GM10847 (cell line): ENCODE results near the gene STX16.

Source experiments
- POLR2A ChIP-seq: IDR thresholded peaks from 2 replicates; pipeline ENCODE4 v1.6.1; 2011; ENCODE audit not compliant: insufficient read length; ENCODE audit errors: extremely low read depth

Gene STX16

DNA sequence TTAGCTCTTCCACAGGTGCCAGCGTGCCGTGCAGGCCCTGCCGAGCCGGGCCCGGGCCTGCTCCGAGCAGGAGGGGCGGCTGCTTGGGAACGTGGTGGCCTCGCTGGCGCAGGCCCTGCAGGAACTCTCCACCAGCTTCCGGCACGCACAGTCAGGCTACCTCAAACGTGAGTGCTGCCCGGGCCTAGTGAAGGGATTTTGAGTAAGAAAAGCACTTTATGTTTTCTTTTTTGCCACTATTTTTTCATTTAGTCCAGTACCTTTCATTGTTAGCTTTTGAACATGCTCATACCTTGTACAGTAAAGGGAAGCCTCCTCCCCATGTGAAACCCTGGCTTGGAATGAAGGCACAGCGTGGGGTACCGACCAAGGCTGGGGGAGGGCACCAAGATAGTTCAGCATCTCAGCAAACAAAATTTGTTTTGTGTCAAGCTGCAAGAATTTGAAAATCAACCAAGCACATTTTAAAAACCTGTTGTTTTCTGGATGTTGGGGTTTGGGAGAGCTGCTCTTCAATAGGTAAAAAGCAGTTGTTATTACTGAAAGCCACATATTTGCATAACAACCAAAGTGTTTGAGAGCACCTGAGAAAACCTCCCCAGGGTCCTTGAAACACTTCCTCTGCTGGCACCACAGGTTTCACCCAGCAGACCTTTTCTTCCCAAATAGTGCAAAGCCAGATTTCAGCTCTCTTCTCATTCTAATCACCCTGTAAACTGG is 18.4 kb downstream of the STX16 start:
- TF ChIP-seq POLR2A = no peak

GRCh38 chr20:58670102-58670501 is 19.0 kb downstream of the STX16 start:
- TF ChIP-seq POLR2A = no peak

DNA sequence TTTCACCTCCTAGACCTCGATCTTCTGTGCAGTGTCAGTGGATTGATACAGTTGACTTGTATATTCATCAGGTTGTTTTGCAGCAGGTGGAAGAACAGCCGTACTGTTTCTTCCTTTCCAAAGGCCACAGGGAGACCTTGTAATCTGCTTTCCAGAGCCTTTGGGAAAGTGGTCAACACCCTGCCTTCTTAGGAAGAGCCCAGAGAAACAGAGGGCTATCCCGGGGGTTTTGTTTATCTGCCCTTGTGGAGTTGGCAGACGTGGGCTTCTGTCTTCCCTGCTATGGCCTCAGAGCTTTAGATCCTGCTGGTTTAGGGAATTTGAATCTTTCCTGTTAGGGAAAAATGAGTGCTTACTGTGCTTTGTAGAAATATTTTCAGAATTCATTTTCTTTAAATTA is 19.6 kb downstream of the STX16 start:
- TF ChIP-seq POLR2A = no peak

DNA sequence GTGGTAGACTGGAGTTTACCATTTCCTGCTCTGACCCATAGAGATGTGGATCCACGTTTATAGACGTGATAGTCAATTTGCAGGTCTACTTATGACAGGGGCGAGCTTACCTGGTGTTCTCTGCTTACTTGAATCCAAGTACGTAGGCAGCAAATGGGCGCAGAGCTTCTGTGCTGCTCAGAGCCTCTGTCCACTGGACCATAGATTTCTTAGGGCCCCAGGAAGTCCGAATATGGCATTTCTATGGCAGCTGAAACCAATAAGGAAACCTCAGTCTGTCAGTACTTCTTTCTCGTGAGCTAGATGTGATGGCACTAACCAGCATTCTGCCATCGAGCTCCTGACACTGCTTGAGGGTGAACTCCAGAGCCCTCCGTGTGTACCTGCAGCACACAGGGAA is 22.0 kb downstream of the STX16 start:
- no peak for TF ChIP-seq POLR2A

DNA sequence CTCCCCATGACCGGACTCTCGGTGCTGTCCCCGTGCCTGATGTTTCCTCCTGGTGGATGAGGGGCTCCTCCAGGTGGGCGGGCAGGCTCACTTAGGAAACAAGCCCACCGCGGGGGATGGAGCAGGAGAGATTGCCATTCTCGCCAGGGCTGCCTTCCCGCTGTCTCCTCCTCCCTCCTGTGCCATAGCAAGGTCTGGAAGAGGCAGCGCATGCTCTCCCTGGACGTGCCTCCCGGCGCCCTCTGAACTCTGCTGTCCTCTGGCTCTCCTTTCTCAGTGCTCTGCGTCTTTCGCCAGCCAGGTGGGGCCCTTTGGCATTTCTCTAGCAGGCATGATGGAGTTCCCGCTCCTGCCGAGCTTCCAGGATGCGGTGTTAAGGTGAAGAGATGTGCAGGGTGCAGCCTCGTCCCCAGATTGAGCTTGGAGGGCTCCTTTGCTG is 24.1 kb downstream of the STX16 start:
- no peak for TF ChIP-seq POLR2A

DNA sequence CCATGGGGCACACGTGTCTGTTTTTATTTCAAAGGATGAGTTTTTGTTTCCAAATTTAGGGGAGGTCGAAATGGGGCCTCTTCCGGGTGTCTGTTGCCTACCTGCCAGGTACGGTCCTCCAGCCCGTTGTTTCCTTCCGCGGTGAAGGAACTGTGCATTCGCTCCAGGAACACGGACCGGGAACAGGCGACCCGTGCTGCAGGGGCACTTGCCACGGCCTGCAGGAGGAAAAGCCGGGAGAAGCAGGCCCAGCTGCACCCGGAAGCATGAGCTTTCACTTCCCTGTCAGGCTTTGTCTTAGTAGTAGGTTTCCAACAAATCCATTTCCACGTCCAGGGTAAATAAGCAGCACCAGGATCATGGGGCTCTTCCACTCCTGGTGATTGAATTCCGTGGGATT is 24.6 kb downstream of the STX16 start:
- TF ChIP-seq POLR2A = no peak

GRCh38 chr20:58676161-58676560 is 25.1 kb downstream of the STX16 start:
- no peak for TF ChIP-seq POLR2A

- TF ChIP-seq POLR2A = no peak
Measured at GRCh38 chr20:58677079-58677604, 26.1 kb downstream of the STX16 start.

GRCh38 chr20:58677808-58678207 is 26.7 kb downstream of the STX16 start:
- TF ChIP-seq POLR2A = no peak

- TF ChIP-seq POLR2A = no peak
Measured at GRCh38 chr20:58678806-58679205, 27.7 kb downstream of the STX16 start.

- no peak for TF ChIP-seq POLR2A
Measured at GRCh38 chr20:58682656-58683531, 31.8 kb downstream of the STX16 start.

DNA sequence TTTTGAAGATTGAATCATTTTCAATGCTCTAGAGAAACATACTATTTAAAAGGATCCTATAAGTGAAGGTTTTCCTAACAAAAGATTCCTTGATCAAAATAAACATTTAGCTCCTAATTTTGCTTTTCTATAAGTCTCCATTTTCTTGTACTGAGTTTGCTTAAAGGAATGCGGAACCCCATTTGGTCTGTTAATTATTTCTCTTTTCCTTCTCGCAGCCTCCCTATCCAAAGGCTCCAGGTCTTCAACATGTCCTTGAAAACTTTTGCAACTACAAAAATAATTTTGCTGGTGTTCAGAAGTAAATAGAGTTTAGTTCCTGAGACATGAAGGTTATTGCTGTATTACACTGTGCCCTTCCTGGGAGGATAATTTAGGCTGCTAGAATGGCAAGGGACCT is 33.2 kb downstream of the STX16 start:
- no peak for TF ChIP-seq POLR2A

- no peak for TF ChIP-seq POLR2A
Measured at GRCh38 chr20:58685988-58686387, 34.9 kb downstream of the STX16 start.

GRCh38 chr20:58688414-58688813 is 37.3 kb downstream of the STX16 start:
- TF ChIP-seq POLR2A = no peak

DNA sequence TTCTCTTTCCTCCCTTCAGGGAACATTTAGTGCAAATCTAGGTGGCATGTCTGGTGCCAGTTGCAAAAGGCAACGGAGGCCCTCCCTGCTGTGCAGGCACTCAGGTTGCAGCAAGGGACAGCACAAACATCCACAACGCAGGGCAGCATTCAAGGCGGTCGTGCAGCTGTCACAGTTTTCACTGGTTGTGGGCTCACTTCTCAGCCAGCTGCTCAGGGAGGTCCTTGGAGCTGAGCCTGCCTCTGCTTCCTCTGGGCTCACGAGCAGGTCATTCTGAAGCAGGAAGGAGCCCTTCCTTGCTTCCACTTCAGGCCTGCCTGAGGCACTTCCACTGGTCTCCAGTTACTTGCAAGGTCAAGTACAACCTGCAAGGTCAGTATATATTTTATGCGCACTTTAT is 37.8 kb downstream of the STX16 start:
- no peak for TF ChIP-seq POLR2A
